ENCODE measurements around the gene BARX2. TPM values are rescaled to one million over a fixed set of nuclear protein-coding genes. Genes with fewer than 3 reads are reported as not detected.

The BARX2 gene
- total RNA-seq, 3 donors from 2014 or later (not counting 1 experiment from before 2014, with no cell fraction given): not detected

DNA sequence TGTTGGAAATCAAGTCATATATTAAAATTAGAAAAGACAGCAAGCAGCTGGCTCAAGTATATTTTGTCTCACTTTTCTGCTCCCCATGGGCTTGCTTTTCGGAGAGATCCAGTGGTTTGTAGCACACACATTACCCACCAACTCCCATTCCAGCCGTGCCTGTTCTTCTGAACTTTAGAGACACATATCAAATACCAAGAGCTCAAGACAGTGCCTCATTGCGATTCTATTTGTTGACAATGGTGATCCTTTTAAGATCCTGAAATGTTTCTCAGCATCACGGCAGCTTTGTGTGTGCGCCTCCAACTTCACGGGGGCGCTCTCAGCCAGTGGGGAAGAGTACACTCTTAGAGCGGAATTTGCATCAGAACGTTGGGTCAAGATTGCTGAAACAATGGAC is 52.9 kb downstream of the BARX2 start:
- Histone ChIP-seq H3K9me3 (ENCODE audit: control insufficient read depth, insufficient read depth, low read length) (no peaks in the 10 kb centered on the region), H3K4me1 (ENCODE audit: control insufficient read depth, insufficient read depth, low read length) (no peaks in the 10 kb centered on the region), H3K36me3 (ENCODE audit: control insufficient read depth, insufficient read depth, low read length) (no peaks in the 10 kb centered on the region), H3K27ac (ENCODE audit: low read length) (no peak overlapping the region), H3K4me3 (ENCODE audit: low read length) (no peak overlapping the region), H3K27me3 (ENCODE audit: control insufficient read depth, insufficient read depth, low read length) (no peaks in the 10 kb centered on the region)
- TF ChIP-seq, protein P1, sequence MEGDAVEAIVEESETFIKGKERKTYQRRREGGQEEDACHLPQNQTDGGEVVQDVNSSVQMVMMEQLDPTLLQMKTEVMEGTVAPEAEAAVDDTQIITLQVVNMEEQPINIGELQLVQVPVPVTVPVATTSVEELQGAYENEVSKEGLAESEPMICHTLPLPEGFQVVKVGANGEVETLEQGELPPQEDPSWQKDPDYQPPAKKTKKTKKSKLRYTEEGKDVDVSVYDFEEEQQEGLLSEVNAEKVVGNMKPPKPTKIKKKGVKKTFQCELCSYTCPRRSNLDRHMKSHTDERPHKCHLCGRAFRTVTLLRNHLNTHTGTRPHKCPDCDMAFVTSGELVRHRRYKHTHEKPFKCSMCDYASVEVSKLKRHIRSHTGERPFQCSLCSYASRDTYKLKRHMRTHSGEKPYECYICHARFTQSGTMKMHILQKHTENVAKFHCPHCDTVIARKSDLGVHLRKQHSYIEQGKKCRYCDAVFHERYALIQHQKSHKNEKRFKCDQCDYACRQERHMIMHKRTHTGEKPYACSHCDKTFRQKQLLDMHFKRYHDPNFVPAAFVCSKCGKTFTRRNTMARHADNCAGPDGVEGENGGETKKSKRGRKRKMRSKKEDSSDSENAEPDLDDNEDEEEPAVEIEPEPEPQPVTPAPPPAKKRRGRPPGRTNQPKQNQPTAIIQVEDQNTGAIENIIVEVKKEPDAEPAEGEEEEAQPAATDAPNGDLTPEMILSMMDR (IDR thresholded peaks at IDR 0.05): no peak
- H3K4me1 Mint-ChIP-seq: no peaks in the 10 kb centered on the region
- intact Hi-C loops (cut with micrococcal nuclease): no loop called here
- H3K27me3 Mint-ChIP-seq (ENCODE audit: low read depth in 2 of 2): peaks cover 10 to 19% of the 10 kb centered on the region in 2 donors
- H3K9me3 Mint-ChIP-seq: peaks cover 0 to 2% of the 10 kb centered on the region in 2 donors
- H3K4me3 Mint-ChIP-seq: no peak overlapping the region
- no peak overlapping the region for H3K27ac Mint-ChIP-seq
- 94% methylated on average over 9 of the region's 9 CpGs for WGBS (ENCODE audit: insufficient coverage)
- no peaks in the 10 kb centered on the region for H3K36me3 Mint-ChIP-seq
- DNase-seq: no peak
- no peak for ATAC-seq

DNA sequence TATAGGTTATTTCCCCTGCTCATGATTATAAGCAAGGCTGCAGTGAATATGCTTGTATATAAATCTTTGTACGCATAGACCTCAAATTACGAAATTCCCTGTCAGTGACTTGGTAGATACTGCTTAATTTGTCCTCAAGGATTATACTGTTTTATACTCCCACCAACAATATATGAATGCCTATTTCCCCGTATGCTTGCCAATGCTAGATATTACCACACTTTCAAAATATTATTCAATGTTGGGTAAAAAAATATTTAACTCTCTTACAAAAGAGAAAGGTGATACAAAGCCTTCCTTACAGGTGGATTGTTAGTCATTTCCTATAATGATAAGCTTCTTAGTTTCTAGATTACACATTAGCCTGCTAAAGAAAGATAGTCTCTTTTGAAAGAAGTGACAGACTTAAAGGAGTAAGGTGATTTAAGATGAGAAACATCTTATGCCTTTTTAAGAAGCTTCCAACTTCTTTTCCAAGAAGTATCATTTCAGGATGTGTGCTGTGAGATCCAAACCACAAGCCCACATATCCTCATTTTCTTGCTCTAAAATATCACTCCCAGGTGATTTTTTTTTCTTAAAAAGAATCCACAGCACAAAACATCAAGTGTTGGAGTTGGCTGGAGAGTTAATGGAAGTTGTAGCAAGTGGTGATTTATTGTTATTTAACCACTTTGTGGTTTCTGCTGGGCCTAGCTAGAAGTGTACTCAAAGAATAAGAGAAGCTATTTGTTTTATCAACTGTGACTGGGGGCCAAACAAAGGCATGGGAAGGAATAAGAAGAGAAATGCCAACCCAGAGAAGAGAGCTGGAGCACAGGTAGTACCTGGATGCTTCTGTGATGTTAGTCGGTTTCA is 59.2 kb downstream of the BARX2 start:
- TF ChIP-seq, protein P1 (IDR thresholded peaks at IDR 0.05): no peak
- intact Hi-C loops (cut with micrococcal nuclease): no loop called here
- H3K4me3 Mint-ChIP-seq: no peak overlapping the region
- H3K27me3 Mint-ChIP-seq (ENCODE audit: low read depth in 2 of 2): peaks cover 3 to 6% of the 10 kb centered on the region in 2 donors
- peaks cover 0 to 2% of the 10 kb centered on the region in 2 donors for H3K9me3 Mint-ChIP-seq
- Histone ChIP-seq H3K27ac (ENCODE audit: low read length) (no peak overlapping the region), H3K4me3 (ENCODE audit: low read length) (no peak overlapping the region), H3K9me3 (ENCODE audit: control insufficient read depth, insufficient read depth, low read length) (no peaks in the 10 kb centered on the region), H3K36me3 (ENCODE audit: control insufficient read depth, insufficient read depth, low read length) (no peaks in the 10 kb centered on the region), H3K27me3 (ENCODE audit: control insufficient read depth, insufficient read depth, low read length) (no peaks in the 10 kb centered on the region), H3K4me1 (ENCODE audit: control insufficient read depth, insufficient read depth, low read length) (no peaks in the 10 kb centered on the region)
- H3K4me1 Mint-ChIP-seq: no peaks in the 10 kb centered on the region
- ATAC-seq (no peak), DNase-seq (no peak)
- no peak overlapping the region for H3K27ac Mint-ChIP-seq
- 71% methylated on average over 3 of the region's 4 CpGs for WGBS (ENCODE audit: insufficient coverage)
- no peaks in the 10 kb centered on the region for H3K36me3 Mint-ChIP-seq

DNA sequence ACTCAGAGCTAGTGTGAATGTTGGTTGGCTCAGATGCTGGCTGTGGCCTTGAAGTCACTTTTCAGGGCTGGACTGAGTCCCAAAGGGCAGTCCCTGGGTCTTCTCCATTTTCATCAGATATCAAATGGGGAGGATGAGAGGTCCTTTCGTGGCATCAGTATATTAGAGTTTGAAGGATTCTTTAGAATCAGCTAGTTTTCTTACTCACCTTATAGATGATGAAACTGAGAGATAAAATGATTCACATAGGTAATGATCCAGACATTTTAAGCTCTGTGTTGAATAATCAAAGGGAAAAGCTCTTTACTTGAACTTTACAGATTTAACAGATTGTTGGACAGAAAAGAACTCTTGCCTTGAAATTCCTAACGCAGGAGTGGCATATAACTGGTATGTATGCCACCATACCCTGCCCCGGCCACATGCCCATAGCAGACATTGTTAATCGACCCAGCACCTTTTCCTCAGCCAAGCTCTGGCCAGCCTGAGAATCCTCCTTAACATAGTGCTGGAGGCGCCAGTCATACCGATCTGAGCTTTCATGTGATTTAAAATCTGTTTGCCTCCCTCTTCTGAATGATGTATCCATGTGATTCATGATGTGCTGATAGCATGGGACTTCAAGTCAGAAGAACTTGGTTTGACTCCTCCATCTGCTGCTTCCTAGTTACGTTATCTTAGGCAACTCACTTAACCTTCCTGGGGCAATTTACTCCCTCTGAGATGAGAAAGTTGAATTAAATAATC is 60.0 kb downstream of the BARX2 start:
- Histone ChIP-seq H3K9me3 (ENCODE audit: control insufficient read depth, insufficient read depth, low read length) (no peaks in the 10 kb centered on the region), H3K27me3 (ENCODE audit: control insufficient read depth, insufficient read depth, low read length) (no peaks in the 10 kb centered on the region), H3K4me3 (ENCODE audit: low read length) (no peak overlapping the region), H3K27ac (ENCODE audit: low read length) (no peak overlapping the region), H3K4me1 (ENCODE audit: control insufficient read depth, insufficient read depth, low read length) (no peaks in the 10 kb centered on the region), H3K36me3 (ENCODE audit: control insufficient read depth, insufficient read depth, low read length) (no peaks in the 10 kb centered on the region)
- no peak overlapping the region for H3K4me3 Mint-ChIP-seq
- TF ChIP-seq, protein P1 (IDR thresholded peaks at IDR 0.05): no peak
- no peak for ATAC-seq
- no peaks in the 10 kb centered on the region for H3K4me1 Mint-ChIP-seq
- peaks cover 3 to 6% of the 10 kb centered on the region in 2 donors for H3K27me3 Mint-ChIP-seq (ENCODE audit: low read depth in 2 of 2)
- H3K36me3 Mint-ChIP-seq: no peaks in the 10 kb centered on the region
- peaks cover 0 to 2% of the 10 kb centered on the region in 2 donors for H3K9me3 Mint-ChIP-seq
- DNase-seq: no peak
- H3K27ac Mint-ChIP-seq: no peak overlapping the region
- intact Hi-C loops (cut with micrococcal nuclease): no loop called here
- 86% methylated on average over 6 of the region's 7 CpGs for WGBS (ENCODE audit: insufficient coverage)

Measured in natural killer cell (primary cell).